Hindlimb muscle (tissue), 1 donor: ENCODE data around the gene EFS. TPM values are rescaled to one million over a fixed set of nuclear protein-coding genes. Genes with fewer than 3 reads are reported as not detected.
A peak's percentile ranks its signal among the peaks of the same experiment; 100 is the strongest.
"Not testable (repeated sequence)": the region's sequence is repeated elsewhere in the genome, so short reads cannot be mapped to it uniquely, and the experiment has no call there.

Experiments used
- DNase-seq: peaks from one replicate; pipeline ENCODE4 v3.0.0-alpha.2; 2013
- polyA plus RNA-seq: library from polyadenylated mRNA; unstranded; fragments of 120-200 nt; gene quantifications from one replicate; pipeline ENCODE4 v1.2.1, GENCODE V29; 2013; ENCODE audit not compliant: insufficient read length

Gene EFS
- 56.9 TPM for polyA plus RNA-seq

GRCh38 chr14:23365036-23365731 is at the start of gene EFS:
Gene EFS (minus strand): TSS chr14:23365172. CDS start chr14:23365025, 147 bp downstream.
- peak; percentile 82 for DNase-seq

GRCh38 chr14:23414254-23414653 is 49.3 kb upstream of the EFS start:
- DNase-seq: no peak

GRCh38 chr14:23413681-23414080 is 48.7 kb upstream of the EFS start:
- DNase-seq: no peak

GRCh38 chr14:23411563-23412525 is 46.9 kb upstream of the EFS start:
- DNase-seq: no peak

- DNase-seq: no peak
These were observed 45.1 kb upstream of the EFS start for GRCh38 chr14:23409966-23410635.

- DNase-seq: no peak
These were observed 44.5 kb upstream of the EFS start for GRCh38 chr14:23409475-23409874.

GRCh38 chr14:23408307-23408630 is 43.3 kb upstream of the EFS start:
- DNase-seq: no peak

GRCh38 chr14:23407516-23408306 is 42.7 kb upstream of the EFS start, which contains the start of gene MYH6:
Gene MYH6 (minus strand): TSS chr14:23408273. CDS start chr14:23407223, 1,050 bp downstream.
- DNase-seq: no peak

GRCh38 chr14:23406725-23407355 is 41.9 kb upstream of the EFS start:
- no peak for DNase-seq

GRCh38 chr14:23406244-23406643 is 41.3 kb upstream of the EFS start:
- DNase-seq: no peak

- no peak for DNase-seq
These were observed 40.6 kb upstream of the EFS start for GRCh38 chr14:23405516-23406025.

GRCh38 chr14:23405096-23405495 is 40.1 kb upstream of the EFS start:
- no peak for DNase-seq

- DNase-seq: no peak
These were observed 39.4 kb upstream of the EFS start for GRCh38 chr14:23404331-23404900.

GRCh38 chr14:23403908-23404307 is 38.9 kb upstream of the EFS start:
- DNase-seq: no peak

- no peak for DNase-seq
These were observed 38.1 kb upstream of the EFS start for GRCh38 chr14:23403139-23403438.

GRCh38 chr14:23402296-23403138 is 37.5 kb upstream of the EFS start:
- DNase-seq: no peak

GRCh38 chr14:23401291-23401690 is 36.3 kb upstream of the EFS start:
- DNase-seq: no peak

- not testable (repeated sequence) for DNase-seq
These were observed 35.7 kb upstream of the EFS start for GRCh38 chr14:23400496-23401149.

GRCh38 chr14:23399591-23399990 is 34.6 kb upstream of the EFS start:
- DNase-seq: no peak

- no peak for DNase-seq
These were observed 34.2 kb upstream of the EFS start for GRCh38 chr14:23399136-23399535.
